ENCODE data around the gene ERAL1. TPM values are rescaled to one million over a fixed set of nuclear protein-coding genes. Genes with fewer than 3 reads are reported as not detected.

Gene ERAL1
- total RNA-seq, 3 donors from 2014 or later: 79.8 to 81.3 (median 80.8) TPM

DNA sequence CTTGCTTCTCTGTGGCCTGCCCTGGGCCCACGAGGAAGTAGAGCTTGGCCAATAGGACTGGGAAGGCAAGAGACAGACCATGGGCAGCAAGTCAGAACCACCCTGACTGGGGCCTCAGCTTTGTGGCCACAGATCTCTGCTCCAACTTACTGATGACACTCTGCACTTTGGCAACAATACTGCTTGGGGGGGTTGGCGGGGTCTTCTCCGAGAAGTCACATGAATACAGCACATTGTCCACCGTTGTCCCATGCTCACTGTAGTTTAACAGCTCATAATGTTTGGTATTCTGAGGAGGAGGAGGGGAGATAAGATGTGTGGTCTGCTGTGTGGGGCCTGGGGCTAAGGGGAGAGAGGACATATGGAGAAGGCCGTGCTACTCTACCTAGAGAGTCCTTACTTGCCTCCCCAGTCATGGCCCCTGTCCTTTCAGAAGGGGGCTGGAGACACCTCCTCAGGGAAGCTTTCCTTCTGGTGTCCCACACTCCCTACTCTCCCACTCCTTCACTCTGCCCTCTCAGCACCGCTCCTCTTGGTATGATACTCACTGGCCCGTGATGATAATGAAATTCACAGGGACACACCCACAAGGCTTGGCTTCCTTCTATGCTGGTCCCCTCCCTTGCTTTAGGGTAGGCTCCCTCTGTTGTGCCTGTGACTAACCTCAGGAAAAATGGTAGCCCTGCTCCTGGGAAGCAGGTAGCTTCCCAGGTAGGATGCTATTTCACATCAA lies 52.1 kb downstream of the ERAL1 start:
- peaks cover 12% of the 10 kb centered on the region for H3K4me1 Mint-ChIP-seq (ENCODE audit: low read depth)

DNA sequence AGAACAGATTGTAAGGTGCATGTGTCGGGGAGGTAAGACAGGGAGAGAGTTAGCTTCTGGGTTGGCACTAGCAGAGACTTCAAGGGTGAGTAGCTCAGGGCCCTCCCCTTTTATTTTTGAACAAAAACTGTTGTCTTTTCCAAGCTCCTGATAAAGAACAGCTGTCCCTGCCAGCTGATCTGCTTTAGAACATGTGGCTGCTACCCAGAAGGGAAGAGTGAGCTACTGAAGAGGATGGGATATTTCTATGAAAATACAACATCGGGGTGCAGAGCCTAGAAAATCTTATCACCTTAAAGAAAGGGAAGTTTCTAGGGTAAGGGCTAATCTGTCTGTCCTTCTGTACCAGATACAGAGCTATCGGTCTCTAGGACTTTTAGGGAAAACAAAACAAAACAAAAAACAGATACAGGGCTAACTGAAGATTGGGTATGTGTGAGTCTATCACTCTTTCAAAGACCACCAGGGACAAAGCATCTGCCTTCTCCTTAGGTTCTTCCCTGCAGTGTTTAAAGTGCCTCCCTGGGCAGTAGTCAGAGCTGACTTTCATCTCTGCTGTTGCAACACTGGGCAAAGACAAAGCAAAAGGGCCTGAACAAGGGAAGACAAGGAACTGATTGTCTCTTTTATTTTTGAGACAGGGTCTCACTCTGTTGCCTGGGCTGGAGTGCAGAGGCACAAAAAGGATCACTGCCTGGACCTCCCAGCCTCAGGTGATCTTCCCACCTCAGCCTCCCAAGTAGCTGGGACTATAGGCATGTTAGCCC lies 53.1 kb downstream of the ERAL1 start:
- Mint-ChIP-seq H3K9me3 (no peaks in the 10 kb centered on the region), H3K27me3 (ENCODE audit: low read depth) (no peaks in the 10 kb centered on the region), H3K36me3 (ENCODE audit: insufficient read depth) (peaks cover 25% of the 10 kb centered on the region), H3K4me1 (ENCODE audit: low read depth) (peaks cover 7% of the 10 kb centered on the region), H3K4me3 (no peak overlapping the region)
- DNase-seq: no peak
- no peak for ATAC-seq

More for the DNA sequence above, 52.1 kb downstream of the ERAL1 start:
- Mint-ChIP-seq H3K27me3 (ENCODE audit: low read depth) (no peaks in the 10 kb centered on the region), H3K4me3 (no peak overlapping the region), H3K36me3 (ENCODE audit: insufficient read depth) (peaks cover 21% of the 10 kb centered on the region), H3K9me3 (no peaks in the 10 kb centered on the region)
- no peak for DNase-seq
- ATAC-seq: no peak

DNA sequence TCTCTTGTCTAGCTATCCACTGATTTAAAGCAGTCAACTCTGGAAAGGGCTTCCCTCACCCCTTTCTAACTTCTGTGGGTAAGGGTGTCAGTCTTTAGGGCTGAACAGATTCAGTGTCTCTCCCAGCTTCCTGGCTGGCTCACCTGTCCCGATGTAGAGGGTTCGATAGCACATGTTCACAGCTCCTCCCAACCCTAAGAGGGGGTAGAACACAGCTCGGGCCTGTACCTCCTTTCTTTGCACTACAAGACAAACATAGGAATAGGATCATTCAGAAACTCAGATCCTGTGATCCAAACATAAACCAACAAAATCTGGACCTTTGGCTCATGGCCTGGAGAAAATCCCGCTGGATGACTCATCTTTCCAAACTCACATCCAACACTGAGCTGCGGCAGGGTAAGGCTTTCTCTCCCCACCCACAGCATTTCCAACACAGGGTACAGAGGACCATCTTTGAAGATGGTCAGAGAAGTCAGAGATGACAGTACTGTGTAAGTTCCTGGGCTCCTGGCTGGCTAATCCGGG lies 53.9 kb downstream of the ERAL1 start:
- Mint-ChIP-seq H3K4me3 (no peak overlapping the region), H3K4me1 (ENCODE audit: low read depth) (peaks cover 2% of the 10 kb centered on the region), H3K9me3 (no peaks in the 10 kb centered on the region), H3K36me3 (ENCODE audit: insufficient read depth) (peaks cover 31% of the 10 kb centered on the region), H3K27me3 (ENCODE audit: low read depth) (no peaks in the 10 kb centered on the region)
- no peak for ATAC-seq
- DNase-seq: no peak

DNA sequence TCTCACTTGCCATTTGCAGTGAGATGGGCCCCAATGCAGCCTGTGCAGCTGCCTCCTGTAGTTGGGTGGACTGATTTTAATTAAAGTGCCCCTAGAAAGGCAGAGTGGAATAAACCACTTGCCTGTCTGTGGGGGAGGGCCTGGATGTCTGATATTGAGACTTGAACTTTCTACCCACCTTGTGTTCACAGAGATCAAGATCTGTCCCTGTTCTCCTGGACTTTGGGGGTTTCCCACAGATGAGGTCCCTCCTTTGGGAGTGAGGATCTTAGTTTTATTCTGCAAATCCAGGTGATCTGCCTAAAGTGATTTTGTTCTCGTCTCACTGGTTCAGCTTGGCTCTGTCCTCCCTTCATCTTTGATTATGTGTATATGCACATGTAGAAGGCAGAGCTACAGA lies 55.7 kb downstream of the ERAL1 start:
- no peaks in the 10 kb centered on the region for H3K27me3 Mint-ChIP-seq (ENCODE audit: low read depth)
- peaks cover 4% of the 10 kb centered on the region for H3K4me1 Mint-ChIP-seq (ENCODE audit: low read depth)
- ATAC-seq (no peak), DNase-seq (no peak)
- H3K9me3 Mint-ChIP-seq: peaks cover 4% of the 10 kb centered on the region
- H3K36me3 Mint-ChIP-seq (ENCODE audit: insufficient read depth): peaks cover 45% of the 10 kb centered on the region
- H3K4me3 Mint-ChIP-seq: no peak overlapping the region

Other genes with a start within 250 kb of the ERAL1 start
- 10 to 100 TPM; 24.6 to 25.3 (median 24.7) TPM for gene RSKR, start 240.8 kb upstream of the ERAL1 start, total RNA-seq
- gene BLTP2, start 209.9 kb upstream of the ERAL1 start, total RNA-seq: 100 to 1,000 TPM; 167 to 201 (median 183) TPM
- gene SDF2, start 193.1 kb upstream of the ERAL1 start, total RNA-seq: 10 to 100 TPM; 42.8 to 46.6 (median 45.4) TPM
- 100 to 1,000 TPM in 1 of 3 donors, 10 to 100 TPM in 2; 88.5 to 105 (median 98.3) TPM for gene SUPT6H, start 192.8 kb upstream of the ERAL1 start, total RNA-seq
- 1 to 10 TPM in 2 of 3 donors, under 1 TPM in 1; 0.83 to 1.2 (median 1.1) TPM for gene PROCA1, start 143.1 kb upstream of the ERAL1 start, total RNA-seq
- 100 to 1,000 TPM in 1 of 3 donors, 10 to 100 TPM in 2; 11.3 to 100 (median 14.1) TPM for gene RAB34, start 137.1 kb upstream of the ERAL1 start, total RNA-seq
- 1,000 to 10,000 TPM; 2,218 to 2,392 (median 2,312) TPM for gene RPL23A, start 135.0 kb upstream of the ERAL1 start, total RNA-seq
- 10 to 100 TPM; 20.8 to 28.5 (median 23.8) TPM for gene TLCD1, start 128.8 kb upstream of the ERAL1 start, total RNA-seq
- gene NEK8, start 126.2 kb upstream of the ERAL1 start, total RNA-seq: 1 to 10 TPM; 5.8 to 7.7 (median 7.6) TPM
- gene TRAF4, start 111.0 kb upstream of the ERAL1 start, total RNA-seq: 100 to 1,000 TPM; 221 to 247 (median 229) TPM
- gene FAM222B, start 12.2 kb upstream of the ERAL1 start, total RNA-seq: 10 to 100 TPM; 23.5 to 26.4 (median 24.9) TPM
- 10 to 100 TPM; 48.3 to 62.9 (median 59.3) TPM for gene FLOT2, start 42.7 kb downstream of the ERAL1 start, total RNA-seq
- 10 to 100 TPM; 20.7 to 24.5 (median 21.8) TPM for gene DHRS13, start 48.1 kb downstream of the ERAL1 start, total RNA-seq
- gene PHF12, start 96.5 kb downstream of the ERAL1 start, total RNA-seq: 10 to 100 TPM; 45.2 to 48.6 (median 47.8) TPM
- not detected for gene SEZ6, start 151.0 kb downstream of the ERAL1 start, total RNA-seq
- gene PIPOX, start 188.1 kb downstream of the ERAL1 start, total RNA-seq: 1 to 10 TPM; 1.2 to 1.7 (median 1.5) TPM